Measurements from ENCODE around the gene POR. TPM values are rescaled to one million over a fixed set of nuclear protein-coding genes. Genes with fewer than 3 reads are reported as not detected.

Gene POR
- total and polyA plus RNA-seq, 2 of the 8 experiments (the other 6 are each of a cell fraction or from before 2014, with no cell fraction given) = 98.7 to 144 TPM

DNA sequence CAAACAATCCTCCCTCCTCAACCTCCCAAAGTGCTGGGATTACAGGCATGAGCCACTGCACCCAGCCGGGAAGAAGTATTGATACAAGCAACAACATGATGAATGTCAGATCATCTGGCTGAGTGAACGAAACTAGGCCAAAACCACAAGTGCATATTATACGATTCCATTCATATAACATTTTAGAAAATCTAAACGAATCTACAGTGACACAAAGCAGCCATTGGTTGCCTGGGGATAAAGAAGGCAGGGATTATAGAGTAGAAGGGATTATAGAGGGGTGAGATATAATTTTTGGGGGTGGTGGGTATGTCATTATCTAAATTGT lies 47.6 kb upstream of the POR start (continued):
- TF ChIP-seq, protein P1, sequence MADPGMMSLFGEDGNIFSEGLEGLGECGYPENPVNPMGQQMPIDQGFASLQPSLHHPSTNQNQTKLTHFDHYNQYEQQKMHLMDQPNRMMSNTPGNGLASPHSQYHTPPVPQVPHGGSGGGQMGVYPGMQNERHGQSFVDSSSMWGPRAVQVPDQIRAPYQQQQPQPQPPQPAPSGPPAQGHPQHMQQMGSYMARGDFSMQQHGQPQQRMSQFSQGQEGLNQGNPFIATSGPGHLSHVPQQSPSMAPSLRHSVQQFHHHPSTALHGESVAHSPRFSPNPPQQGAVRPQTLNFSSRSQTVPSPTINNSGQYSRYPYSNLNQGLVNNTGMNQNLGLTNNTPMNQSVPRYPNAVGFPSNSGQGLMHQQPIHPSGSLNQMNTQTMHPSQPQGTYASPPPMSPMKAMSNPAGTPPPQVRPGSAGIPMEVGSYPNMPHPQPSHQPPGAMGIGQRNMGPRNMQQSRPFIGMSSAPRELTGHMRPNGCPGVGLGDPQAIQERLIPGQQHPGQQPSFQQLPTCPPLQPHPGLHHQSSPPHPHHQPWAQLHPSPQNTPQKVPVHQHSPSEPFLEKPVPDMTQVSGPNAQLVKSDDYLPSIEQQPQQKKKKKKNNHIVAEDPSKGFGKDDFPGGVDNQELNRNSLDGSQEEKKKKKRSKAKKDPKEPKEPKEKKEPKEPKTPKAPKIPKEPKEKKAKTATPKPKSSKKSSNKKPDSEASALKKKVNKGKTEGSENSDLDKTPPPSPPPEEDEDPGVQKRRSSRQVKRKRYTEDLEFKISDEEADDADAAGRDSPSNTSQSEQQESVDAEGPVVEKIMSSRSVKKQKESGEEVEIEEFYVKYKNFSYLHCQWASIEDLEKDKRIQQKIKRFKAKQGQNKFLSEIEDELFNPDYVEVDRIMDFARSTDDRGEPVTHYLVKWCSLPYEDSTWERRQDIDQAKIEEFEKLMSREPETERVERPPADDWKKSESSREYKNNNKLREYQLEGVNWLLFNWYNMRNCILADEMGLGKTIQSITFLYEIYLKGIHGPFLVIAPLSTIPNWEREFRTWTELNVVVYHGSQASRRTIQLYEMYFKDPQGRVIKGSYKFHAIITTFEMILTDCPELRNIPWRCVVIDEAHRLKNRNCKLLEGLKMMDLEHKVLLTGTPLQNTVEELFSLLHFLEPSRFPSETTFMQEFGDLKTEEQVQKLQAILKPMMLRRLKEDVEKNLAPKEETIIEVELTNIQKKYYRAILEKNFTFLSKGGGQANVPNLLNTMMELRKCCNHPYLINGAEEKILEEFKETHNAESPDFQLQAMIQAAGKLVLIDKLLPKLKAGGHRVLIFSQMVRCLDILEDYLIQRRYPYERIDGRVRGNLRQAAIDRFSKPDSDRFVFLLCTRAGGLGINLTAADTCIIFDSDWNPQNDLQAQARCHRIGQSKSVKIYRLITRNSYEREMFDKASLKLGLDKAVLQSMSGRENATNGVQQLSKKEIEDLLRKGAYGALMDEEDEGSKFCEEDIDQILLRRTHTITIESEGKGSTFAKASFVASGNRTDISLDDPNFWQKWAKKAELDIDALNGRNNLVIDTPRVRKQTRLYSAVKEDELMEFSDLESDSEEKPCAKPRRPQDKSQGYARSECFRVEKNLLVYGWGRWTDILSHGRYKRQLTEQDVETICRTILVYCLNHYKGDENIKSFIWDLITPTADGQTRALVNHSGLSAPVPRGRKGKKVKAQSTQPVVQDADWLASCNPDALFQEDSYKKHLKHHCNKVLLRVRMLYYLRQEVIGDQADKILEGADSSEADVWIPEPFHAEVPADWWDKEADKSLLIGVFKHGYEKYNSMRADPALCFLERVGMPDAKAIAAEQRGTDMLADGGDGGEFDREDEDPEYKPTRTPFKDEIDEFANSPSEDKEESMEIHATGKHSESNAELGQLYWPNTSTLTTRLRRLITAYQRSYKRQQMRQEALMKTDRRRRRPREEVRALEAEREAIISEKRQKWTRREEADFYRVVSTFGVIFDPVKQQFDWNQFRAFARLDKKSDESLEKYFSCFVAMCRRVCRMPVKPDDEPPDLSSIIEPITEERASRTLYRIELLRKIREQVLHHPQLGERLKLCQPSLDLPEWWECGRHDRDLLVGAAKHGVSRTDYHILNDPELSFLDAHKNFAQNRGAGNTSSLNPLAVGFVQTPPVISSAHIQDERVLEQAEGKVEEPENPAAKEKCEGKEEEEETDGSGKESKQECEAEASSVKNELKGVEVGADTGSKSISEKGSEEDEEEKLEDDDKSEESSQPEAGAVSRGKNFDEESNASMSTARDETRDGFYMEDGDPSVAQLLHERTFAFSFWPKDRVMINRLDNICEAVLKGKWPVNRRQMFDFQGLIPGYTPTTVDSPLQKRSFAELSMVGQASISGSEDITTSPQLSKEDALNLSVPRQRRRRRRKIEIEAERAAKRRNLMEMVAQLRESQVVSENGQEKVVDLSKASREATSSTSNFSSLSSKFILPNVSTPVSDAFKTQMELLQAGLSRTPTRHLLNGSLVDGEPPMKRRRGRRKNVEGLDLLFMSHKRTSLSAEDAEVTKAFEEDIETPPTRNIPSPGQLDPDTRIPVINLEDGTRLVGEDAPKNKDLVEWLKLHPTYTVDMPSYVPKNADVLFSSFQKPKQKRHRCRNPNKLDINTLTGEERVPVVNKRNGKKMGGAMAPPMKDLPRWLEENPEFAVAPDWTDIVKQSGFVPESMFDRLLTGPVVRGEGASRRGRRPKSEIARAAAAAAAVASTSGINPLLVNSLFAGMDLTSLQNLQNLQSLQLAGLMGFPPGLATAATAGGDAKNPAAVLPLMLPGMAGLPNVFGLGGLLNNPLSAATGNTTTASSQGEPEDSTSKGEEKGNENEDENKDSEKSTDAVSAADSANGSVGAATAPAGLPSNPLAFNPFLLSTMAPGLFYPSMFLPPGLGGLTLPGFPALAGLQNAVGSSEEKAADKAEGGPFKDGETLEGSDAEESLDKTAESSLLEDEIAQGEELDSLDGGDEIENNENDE (IDR thresholded peaks at IDR 0.05; ENCODE audit: insufficient replicate concordance, low read length) = no peak
- TF ChIP-seq RAD21 (IDR thresholded peaks at IDR 0.05 in 1 of 2, conservative IDR thresholded peaks at IDR 0.05 in 1 of 2; ENCODE audit: low read depth in 2 of 2, low read length in 2 of 2) (no peak), KDM4A (IDR thresholded peaks at IDR 0.05; ENCODE audit: low read depth, low read length, severe bottlenecking) (no peak), RXRA (IDR thresholded peaks at IDR 0.05; ENCODE audit: insufficient read depth, low read depth, low read length) (no peak), GABPA (IDR thresholded peaks at IDR 0.05; ENCODE audit: borderline replicate concordance, insufficient read depth, low read length) (no peak), POLR2AphosphoS5 (IDR thresholded peaks at IDR 0.05; ENCODE audit: low read depth, low read length) (no peak), HDAC6 (IDR thresholded peaks at IDR 0.05; ENCODE audit: low read depth, low read length) (no peak), CHD2 (IDR thresholded peaks at IDR 0.05; ENCODE audit: low read length) (no peak), KDM1A (IDR thresholded peaks at IDR 0.05; ENCODE audit: borderline replicate concordance, low read length) (no peak), SRF (IDR thresholded peaks at IDR 0.05; ENCODE audit: low read depth, low read length) (no peak)
- TF ChIP-seq, protein P2, sequence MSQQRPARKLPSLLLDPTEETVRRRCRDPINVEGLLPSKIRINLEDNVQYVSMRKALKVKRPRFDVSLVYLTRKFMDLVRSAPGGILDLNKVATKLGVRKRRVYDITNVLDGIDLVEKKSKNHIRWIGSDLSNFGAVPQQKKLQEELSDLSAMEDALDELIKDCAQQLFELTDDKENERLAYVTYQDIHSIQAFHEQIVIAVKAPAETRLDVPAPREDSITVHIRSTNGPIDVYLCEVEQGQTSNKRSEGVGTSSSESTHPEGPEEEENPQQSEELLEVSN (IDR thresholded peaks at IDR 0.05) = no peak
